DND-41 (cell line): ENCODE data around the gene CDK12.

Experiments used
- EZH2 ChIP-seq: IDR thresholded peaks from 3 replicates; pipeline ENCODE4 v1.6.1; 2012; ENCODE audit warnings: borderline replicate concordance, low read depth, mild to moderate bottlenecking, moderate library complexity, low read length, inconsistent platforms; ENCODE audit not compliant: severe bottlenecking
- TF ChIP-seq, protein P1 (sequence below): IDR thresholded peaks from 2 replicates; pipeline ENCODE4 v1.5.1; 2012; ENCODE audit warnings: borderline replicate concordance, low read length, moderate library complexity, mild to moderate bottlenecking; ENCODE audit not compliant: poor library complexity, severe bottlenecking; ENCODE audit errors: extremely low read depth

DNA sequence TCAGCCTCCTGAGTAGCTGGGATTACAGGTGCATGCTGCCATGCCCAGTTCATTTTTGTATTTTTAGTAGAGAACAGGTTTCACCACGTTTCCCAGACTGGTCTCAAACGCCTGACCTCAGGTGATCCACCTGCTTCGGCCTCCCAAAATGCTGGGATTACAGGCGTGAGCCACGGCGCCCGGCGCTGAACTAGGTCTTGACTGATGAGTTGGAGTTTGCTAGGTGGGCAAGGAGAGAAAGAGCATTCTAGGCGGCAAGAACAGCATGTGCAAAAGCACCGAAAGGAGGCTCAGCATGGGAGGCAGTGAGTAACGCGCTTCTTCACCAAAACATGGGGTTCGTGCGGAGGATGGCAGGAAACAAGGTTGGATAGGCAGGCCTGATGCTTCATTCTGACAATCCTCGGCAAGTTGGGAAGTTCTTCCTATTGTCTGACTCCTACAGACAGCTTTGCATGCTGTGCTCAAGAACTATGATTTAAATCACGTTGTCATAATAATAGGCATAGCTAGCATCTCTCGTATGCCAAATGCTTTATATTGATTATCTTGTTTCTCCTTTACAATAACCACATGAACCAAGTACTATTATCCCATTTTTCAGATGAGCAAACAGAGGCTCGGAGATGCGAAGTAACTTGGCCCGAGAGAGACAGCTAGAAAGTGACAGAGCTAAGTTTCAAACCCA is 119.9 kb downstream of the CDK12 start:
- TF ChIP-seq, protein P1, sequence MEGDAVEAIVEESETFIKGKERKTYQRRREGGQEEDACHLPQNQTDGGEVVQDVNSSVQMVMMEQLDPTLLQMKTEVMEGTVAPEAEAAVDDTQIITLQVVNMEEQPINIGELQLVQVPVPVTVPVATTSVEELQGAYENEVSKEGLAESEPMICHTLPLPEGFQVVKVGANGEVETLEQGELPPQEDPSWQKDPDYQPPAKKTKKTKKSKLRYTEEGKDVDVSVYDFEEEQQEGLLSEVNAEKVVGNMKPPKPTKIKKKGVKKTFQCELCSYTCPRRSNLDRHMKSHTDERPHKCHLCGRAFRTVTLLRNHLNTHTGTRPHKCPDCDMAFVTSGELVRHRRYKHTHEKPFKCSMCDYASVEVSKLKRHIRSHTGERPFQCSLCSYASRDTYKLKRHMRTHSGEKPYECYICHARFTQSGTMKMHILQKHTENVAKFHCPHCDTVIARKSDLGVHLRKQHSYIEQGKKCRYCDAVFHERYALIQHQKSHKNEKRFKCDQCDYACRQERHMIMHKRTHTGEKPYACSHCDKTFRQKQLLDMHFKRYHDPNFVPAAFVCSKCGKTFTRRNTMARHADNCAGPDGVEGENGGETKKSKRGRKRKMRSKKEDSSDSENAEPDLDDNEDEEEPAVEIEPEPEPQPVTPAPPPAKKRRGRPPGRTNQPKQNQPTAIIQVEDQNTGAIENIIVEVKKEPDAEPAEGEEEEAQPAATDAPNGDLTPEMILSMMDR = no peak
- no peak for TF ChIP-seq EZH2
